ENCODE data around the gene CD86. TPM values are rescaled to one million over a fixed set of nuclear protein-coding genes. Genes with fewer than 3 reads are reported as not detected.

CD86 gene
- total RNA-seq = 1 to 10 TPM in 3 of 4 donors, under 1 TPM in 1; 0.49 to 4.2 (median 1.8) TPM

GRCh38 chr3:122055215-122055614 is at the start of gene CD86:
TSS of gene CD86 (plus strand) at chr3:122055362. CDS start at chr3:122055490, 128 bp downstream.
- Histone ChIP-seq H3K4me1 (no peaks in the 10 kb centered on the region), H3K4me3 (replicated peaks in 1 of 3) (no peak within 1 kb of the TSS), H3K36me3 (no peaks in the 10 kb centered on the region), H3K27me3 (no peaks in the 10 kb centered on the region), H3K27ac (no peak within 1 kb of the TSS), H3K9me3 (no peaks in the 10 kb centered on the region)
- no peak for TF ChIP-seq POLR2A (IDR thresholded peaks at IDR 0.05)
- no peak for TF ChIP-seq CTCF (IDR thresholded peaks at IDR 0.05)
- 42 to 49% methylated on average over 3 of the region's 3 CpGs for WGBS, 2 donors
- intact Hi-C loops (cut with DNase I) = no loop called here
- no peak for DNase-seq

GRCh38 chr3:122006267-122006666 is 48.9 kb upstream of the CD86 start:
- H3K4me1 ChIP-seq = no peaks in the 10 kb centered on the region
- H3K4me3 ChIP-seq (replicated peaks in 1 of 3) = no peak overlapping the region
- H3K9me3 ChIP-seq = no peaks in the 10 kb centered on the region
- H3K36me3 ChIP-seq = no peaks in the 10 kb centered on the region
- no peaks in the 10 kb centered on the region for H3K27me3 ChIP-seq
- intact Hi-C loops (cut with DNase I) = no loop called here
- DNase-seq = no peak
- 78 to 92% methylated on average over 2 of the region's 2 CpGs for WGBS, 2 donors
- no peak overlapping the region for H3K27ac ChIP-seq
- TF ChIP-seq POLR2A (IDR thresholded peaks at IDR 0.05) = no peak
- no peak for TF ChIP-seq CTCF (IDR thresholded peaks at IDR 0.05)

GRCh38 chr3:122008166-122008565 is 47.0 kb upstream of the CD86 start:
- H3K36me3 ChIP-seq = no peaks in the 10 kb centered on the region
- intact Hi-C loops (cut with DNase I) = no loop called here
- DNase-seq = peak in 1 of 2 donors; percentile 7

GRCh38 chr3:122010506-122010905 is 44.7 kb upstream of the CD86 start:
- DNase-seq = no peak
- intact Hi-C loops (cut with DNase I) = no loop called here
- no peaks in the 10 kb centered on the region for H3K36me3 ChIP-seq
- H3K9me3 ChIP-seq = no peaks in the 10 kb centered on the region
- H3K27ac ChIP-seq = no peak overlapping the region
- no peaks in the 10 kb centered on the region for H3K27me3 ChIP-seq
- 69 to 72% methylated on average over 2 of the region's 2 CpGs for WGBS, 2 donors
- TF ChIP-seq CTCF (IDR thresholded peaks at IDR 0.05) (no peak), POLR2A (IDR thresholded peaks at IDR 0.05) (no peak)
- H3K4me3 ChIP-seq (replicated peaks in 1 of 3) = no peak overlapping the region
- no peaks in the 10 kb centered on the region for H3K4me1 ChIP-seq

More at GRCh38 chr3:122008166-122008565, 47.0 kb upstream of the CD86 start:
- no peak overlapping the region for H3K27ac ChIP-seq
- TF ChIP-seq CTCF (IDR thresholded peaks at IDR 0.05) = no peak
- no peak for TF ChIP-seq POLR2A (IDR thresholded peaks at IDR 0.05)
- no peaks in the 10 kb centered on the region for H3K9me3 ChIP-seq
- 51 to 52% methylated on average over 2 of the region's 2 CpGs for WGBS, 2 donors
- H3K27me3 ChIP-seq = no peaks in the 10 kb centered on the region
- no peak overlapping the region for H3K4me3 ChIP-seq (replicated peaks in 1 of 3)
- no peaks in the 10 kb centered on the region for H3K4me1 ChIP-seq

GRCh38 chr3:122011396-122011795 is 43.8 kb upstream of the CD86 start:
- 56 to 68% methylated on average over 4 of the region's 4 CpGs for WGBS, 2 donors
- H3K27me3 ChIP-seq = no peaks in the 10 kb centered on the region
- no peak overlapping the region for H3K4me3 ChIP-seq (replicated peaks in 1 of 3)
- TF ChIP-seq CTCF (IDR thresholded peaks at IDR 0.05) = no peak
- no peak for TF ChIP-seq POLR2A (IDR thresholded peaks at IDR 0.05)
- no peak overlapping the region for H3K27ac ChIP-seq
- DNase-seq = no peak
- intact Hi-C loops (cut with DNase I) = no loop called here
- H3K36me3 ChIP-seq = no peaks in the 10 kb centered on the region
- H3K9me3 ChIP-seq = no peaks in the 10 kb centered on the region
- H3K4me1 ChIP-seq = no peaks in the 10 kb centered on the region

Measured in thyroid gland (tissue), 4 donors.